ENCODE measurements around the gene FOXL2NB. TPM values are rescaled to one million over a fixed set of nuclear protein-coding genes. Genes with fewer than 3 reads are reported as not detected.

FOXL2NB gene
- total RNA-seq, 4 donors from 2014 or later, result not detected

DNA sequence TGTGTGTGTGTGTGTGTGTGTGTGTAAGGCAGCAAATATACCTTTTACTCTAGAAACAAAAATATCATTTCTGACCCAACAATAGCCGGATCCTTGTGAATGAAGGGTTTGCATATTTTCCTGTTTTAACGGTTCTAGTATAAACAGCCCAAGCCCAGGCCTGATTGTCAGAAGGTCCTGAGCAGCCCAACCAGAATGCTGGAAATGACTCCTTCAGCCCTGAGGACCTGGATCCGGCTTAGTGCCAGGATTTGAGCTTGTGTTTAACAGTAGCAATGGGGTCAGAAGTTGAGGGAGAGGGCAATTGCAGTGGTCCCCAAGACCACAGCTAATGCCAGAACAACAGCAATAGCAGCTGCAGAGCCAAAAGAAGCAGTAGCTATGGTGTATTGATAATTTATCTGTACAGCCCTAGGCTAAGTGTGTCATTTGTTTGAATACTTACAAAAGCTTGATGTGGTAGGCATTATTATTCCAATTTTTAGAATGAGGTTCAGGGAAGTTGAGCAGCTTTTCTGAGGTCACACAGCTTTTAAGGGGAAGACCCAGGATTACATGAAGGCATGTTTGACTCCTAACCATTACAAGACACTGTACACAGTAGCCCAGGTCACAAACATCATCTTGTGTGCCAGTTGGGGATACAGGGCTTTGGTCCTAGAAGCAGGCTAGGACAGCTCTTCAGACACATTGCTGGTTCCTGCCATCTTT, 12.9 kb upstream of the FOXL2NB start:
- intact Hi-C loops (cut with DNase I; ENCODE audit: low total_unique reads), result no loop called here
- DNase-seq (ENCODE audit: low spot score in 2 of 2), result no peak
- TF ChIP-seq POLR2A (IDR thresholded peaks at IDR 0.05), result no peak
- TF ChIP-seq, protein P1, sequence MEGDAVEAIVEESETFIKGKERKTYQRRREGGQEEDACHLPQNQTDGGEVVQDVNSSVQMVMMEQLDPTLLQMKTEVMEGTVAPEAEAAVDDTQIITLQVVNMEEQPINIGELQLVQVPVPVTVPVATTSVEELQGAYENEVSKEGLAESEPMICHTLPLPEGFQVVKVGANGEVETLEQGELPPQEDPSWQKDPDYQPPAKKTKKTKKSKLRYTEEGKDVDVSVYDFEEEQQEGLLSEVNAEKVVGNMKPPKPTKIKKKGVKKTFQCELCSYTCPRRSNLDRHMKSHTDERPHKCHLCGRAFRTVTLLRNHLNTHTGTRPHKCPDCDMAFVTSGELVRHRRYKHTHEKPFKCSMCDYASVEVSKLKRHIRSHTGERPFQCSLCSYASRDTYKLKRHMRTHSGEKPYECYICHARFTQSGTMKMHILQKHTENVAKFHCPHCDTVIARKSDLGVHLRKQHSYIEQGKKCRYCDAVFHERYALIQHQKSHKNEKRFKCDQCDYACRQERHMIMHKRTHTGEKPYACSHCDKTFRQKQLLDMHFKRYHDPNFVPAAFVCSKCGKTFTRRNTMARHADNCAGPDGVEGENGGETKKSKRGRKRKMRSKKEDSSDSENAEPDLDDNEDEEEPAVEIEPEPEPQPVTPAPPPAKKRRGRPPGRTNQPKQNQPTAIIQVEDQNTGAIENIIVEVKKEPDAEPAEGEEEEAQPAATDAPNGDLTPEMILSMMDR (IDR thresholded peaks at IDR 0.05), result no peak
- no peak overlapping the region for H3K4me3 ChIP-seq (ENCODE audit: low read depth, poor library complexity, severe bottlenecking)
- 58% methylated on average over 3 of the region's 3 CpGs for WGBS, 2 donors

DNA sequence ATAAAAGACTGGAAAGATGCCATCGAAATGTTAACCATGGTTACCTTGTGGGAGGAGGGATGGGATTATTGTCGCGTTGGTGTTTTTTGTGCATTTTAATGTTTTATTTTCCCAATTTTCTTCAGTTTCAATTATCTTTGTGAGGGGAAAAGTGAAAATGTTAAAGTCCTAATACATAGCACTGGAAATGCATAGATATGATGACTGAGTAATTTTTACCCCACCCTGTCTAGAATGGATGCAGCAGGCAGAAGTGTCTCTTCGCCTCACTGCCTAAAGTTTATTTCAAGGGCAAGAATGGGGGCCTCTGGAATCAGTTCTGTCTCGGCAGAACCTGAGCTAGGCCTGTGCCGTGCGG, 11.5 kb upstream of the FOXL2NB start:
- intact Hi-C loops (cut with DNase I; ENCODE audit: low total_unique reads), result loop anchor here (5.0 kb wide), 1 partner anchor 392 kb away; no protein-coding TSS in a partner anchor
- WGBS, 2 donors, result 80 to 83% methylated on average over 7 of the region's 7 CpGs
- H3K4me3 ChIP-seq (ENCODE audit: low read depth, poor library complexity, severe bottlenecking), result no peak overlapping the region
- DNase-seq (ENCODE audit: low spot score in 2 of 2), result no peak
- TF ChIP-seq POLR2A (IDR thresholded peaks at IDR 0.05), result no peak
- TF ChIP-seq, protein P1 (IDR thresholded peaks at IDR 0.05), result no peak

DNA sequence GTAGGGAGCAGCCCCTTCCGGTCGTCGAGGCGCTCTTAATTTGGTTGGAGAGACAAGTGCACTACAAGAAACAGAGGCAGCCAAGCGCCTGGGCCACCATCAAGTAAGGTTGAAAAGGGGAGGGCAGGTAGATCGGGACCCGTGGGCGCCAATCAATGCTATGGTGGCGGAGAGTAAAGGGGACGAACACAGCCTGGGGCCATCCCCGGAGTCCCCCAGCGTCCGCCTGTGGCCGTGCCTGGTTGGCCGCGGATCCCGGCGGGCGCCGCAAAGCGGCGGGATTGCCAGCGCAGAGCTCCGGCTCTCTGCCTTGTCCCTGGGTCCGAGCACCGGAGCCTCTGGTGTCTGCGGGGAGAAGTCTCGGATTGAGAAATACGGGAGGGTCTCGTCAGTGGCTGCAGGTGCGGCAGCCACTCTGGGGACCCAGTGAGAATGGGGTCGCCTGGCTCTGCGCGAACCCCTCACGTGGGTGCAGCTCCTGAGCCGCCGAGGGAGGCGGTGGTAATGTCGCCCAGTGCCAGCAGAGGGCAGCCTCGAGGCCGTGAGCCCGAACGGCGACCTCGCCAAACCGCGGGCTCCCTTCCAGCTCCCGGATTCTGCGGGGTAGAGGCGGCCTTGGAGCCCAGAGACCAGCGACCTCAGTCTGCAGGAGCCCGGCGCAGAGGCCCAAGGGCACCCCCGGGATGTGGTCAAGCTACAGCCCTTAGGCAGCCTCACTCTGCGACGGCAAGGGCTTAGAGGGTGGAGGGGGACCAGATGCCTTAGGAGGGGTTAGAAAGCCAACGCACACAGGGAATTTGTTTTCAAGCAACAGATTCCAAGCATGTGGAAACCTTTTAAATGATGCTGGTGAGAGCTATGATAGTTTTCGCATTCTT, 10.9 kb upstream of the FOXL2NB start:
- H3K4me3 ChIP-seq (ENCODE audit: low read depth, poor library complexity, severe bottlenecking), result no peak overlapping the region
- TF ChIP-seq, protein P1 (IDR thresholded peaks at IDR 0.05), result peak in 1 of 3 donors; percentile 28
- TF ChIP-seq POLR2A (IDR thresholded peaks at IDR 0.05), result no peak
- peak; percentile 52 to 94 for DNase-seq (ENCODE audit: low spot score in 2 of 2)
- intact Hi-C loops (cut with DNase I; ENCODE audit: low total_unique reads), result loop anchor here (5.0 kb wide), 1 partner anchor 391 kb away; no protein-coding TSS in a partner anchor
- WGBS, 2 donors, result 5 to 9% methylated on average over 36 to 43 of the region's 58 CpGs

DNA sequence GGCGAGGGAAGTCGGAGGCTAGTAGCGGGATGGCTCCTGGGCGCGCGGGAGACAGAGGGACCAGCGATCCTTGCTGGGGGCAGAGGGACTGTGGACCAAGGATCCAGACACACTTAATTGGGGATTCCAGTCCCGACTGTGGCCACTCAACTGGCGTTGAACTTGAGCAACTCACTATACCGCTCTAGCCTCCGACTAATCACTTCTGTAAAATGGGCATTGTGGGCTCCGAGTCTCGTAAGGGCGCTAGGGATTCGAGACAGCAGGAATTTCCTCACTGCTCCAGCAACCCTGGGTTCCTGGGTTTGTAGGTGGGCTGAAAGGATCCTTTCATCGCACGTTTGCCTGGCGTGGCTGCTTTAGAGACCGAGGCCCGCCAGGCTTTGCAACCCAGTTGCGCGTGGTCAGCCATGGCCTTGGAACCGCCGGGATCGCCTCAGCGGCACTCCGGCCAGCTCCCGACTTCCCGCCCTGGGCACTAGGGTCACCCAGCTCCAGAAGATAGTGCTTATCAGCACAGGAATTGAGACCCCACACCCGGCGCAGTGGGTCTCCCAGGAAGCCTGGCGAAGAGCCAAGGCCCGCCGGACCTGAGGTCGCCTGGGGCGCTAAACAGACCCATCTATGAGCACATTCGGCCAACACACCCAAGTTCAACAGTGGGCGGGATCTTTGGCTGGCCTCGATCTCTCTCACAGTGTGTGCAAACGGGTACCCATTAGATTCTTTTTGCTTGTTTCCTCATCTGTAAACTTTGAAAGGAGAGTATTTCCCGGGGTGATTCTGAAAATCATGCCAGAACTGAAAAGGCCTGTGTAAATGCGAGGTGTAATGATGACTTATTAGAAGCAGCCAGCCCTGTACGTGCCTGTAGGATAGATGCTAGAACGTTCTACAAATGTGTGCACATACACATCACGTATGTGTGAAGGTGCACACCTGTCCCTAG, 10.0 kb upstream of the FOXL2NB start:
- 11 to 15% methylated on average over 26 to 43 of the region's 45 CpGs for WGBS, 2 donors
- DNase-seq (ENCODE audit: low spot score in 2 of 2), result no peak
- no peak overlapping the region for H3K4me3 ChIP-seq (ENCODE audit: low read depth, poor library complexity, severe bottlenecking)
- TF ChIP-seq POLR2A (IDR thresholded peaks at IDR 0.05), result no peak
- TF ChIP-seq, protein P1 (IDR thresholded peaks at IDR 0.05), result no peak
- intact Hi-C loops (cut with DNase I; ENCODE audit: low total_unique reads), result loop anchor here (5.0 kb wide), 1 partner anchor 390 kb away; no protein-coding TSS in a partner anchor

DNA sequence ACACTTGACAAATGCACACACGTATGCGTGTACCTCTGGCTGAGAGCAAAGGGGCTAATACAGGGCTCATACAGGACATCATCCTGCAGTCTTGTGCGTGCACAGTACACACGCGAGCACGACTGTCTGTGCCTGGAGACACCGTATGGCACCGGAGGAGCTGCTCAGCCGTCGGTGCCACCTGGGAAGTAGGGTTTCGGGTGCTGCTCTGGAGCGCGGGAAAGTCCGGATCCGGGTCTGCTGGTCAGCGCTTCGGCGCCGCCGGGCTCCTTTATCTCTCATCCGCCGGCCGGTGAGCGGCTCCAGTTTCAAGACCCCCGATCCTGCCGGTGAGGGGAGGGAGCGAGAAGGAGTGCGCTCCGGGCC, 9.3 kb upstream of the FOXL2NB start:
- TF ChIP-seq, protein P1 (IDR thresholded peaks at IDR 0.05), result no peak
- no peak for TF ChIP-seq POLR2A (IDR thresholded peaks at IDR 0.05)
- H3K4me3 ChIP-seq (ENCODE audit: low read depth, poor library complexity, severe bottlenecking), result no peak overlapping the region
- no peak for DNase-seq (ENCODE audit: low spot score in 2 of 2)
- intact Hi-C loops (cut with DNase I; ENCODE audit: low total_unique reads), result loop anchor here (5.0 kb wide), 1 partner anchor 390 kb away; no protein-coding TSS in a partner anchor
- WGBS, 2 donors, result 13 to 20% methylated on average over 29 of the region's 29 CpGs
